Activated CD4-positive, alpha-beta T cell treated with anti-CD3 and anti-CD28 coated beads, Interleukin-2, amount 10 ng/mL, durations not matched to agents 24 days and 14 days (primary cell): ENCODE results near the gene PITPNM2. TPM values are rescaled to one million over a fixed set of nuclear protein-coding genes. Genes with fewer than 3 reads are reported as not detected.
"Not testable (repeated sequence)": the region's sequence is repeated elsewhere in the genome, so short reads cannot be mapped to it uniquely, and the experiment has no call there.

Experiments used
- DNase-seq: peaks from one replicate; pipeline ENCODE4 v3.0.0; 2022
- H3K27ac Mint-ChIP-seq: one replicate; pipeline ENCODE4 v1.8.0; 2022; ENCODE audit warnings: mild to moderate bottlenecking, mixed read lengths
- H3K27me3 Mint-ChIP-seq: one replicate; pipeline ENCODE4 v1.8.0; 2022; ENCODE audit warnings: mixed read lengths
- H3K36me3 Mint-ChIP-seq: one replicate; pipeline ENCODE4 v1.8.0; 2022; ENCODE audit warnings: low read depth, mild to moderate bottlenecking, mixed read lengths
- H3K4me1 Mint-ChIP-seq: one replicate; pipeline ENCODE4 v1.8.0; 2021; ENCODE audit warnings: mixed read lengths
- H3K4me3 Mint-ChIP-seq: one replicate; pipeline ENCODE4 v1.8.0; 2022; ENCODE audit warnings: mild to moderate bottlenecking, moderate library complexity, mixed read lengths
- H3K9me3 Mint-ChIP-seq: one replicate; pipeline ENCODE4 v1.8.0; 2021; ENCODE audit warnings: mixed read lengths
- intact Hi-C: fragments of 100-400 bp; cut with micrococcal nuclease; formaldehyde crosslinking; loops from one replicate; pipeline ENCODE4 v1.15.1; 2023
- total RNA-seq: library from RNA; stranded (reverse); gene quantifications from 2 replicates; pipeline ENCODE4 v1.2.3, GENCODE V29; 2022

The PITPNM2 gene
- total RNA-seq, 1 donor from 2014 or later = 19.0 TPM

GRCh38 chr12:123105211-123105826 lies 45.6 kb downstream of the PITPNM2 start:
- Mint-ChIP-seq H3K27me3 (no peaks in the 10 kb centered on the region), H3K36me3 (peaks cover 18% of the 10 kb centered on the region), H3K9me3 (no peaks in the 10 kb centered on the region), H3K27ac (peak overlapping the region; percentile 94), H3K4me3 (no peak overlapping the region), H3K4me1 (peaks cover 47% of the 10 kb centered on the region)
- DNase-seq = no peak
- intact Hi-C loops = no loop called here

GRCh38 chr12:123104809-123105208 lies 46.1 kb downstream of the PITPNM2 start:
- peak overlapping the region; percentile 94 for H3K27ac Mint-ChIP-seq
- H3K4me1 Mint-ChIP-seq = peaks cover 47% of the 10 kb centered on the region
- H3K4me3 Mint-ChIP-seq = no peak overlapping the region
- H3K9me3 Mint-ChIP-seq = no peaks in the 10 kb centered on the region
- no peak for DNase-seq
- H3K36me3 Mint-ChIP-seq = peaks cover 18% of the 10 kb centered on the region
- intact Hi-C loops = no loop called here
- H3K27me3 Mint-ChIP-seq = no peaks in the 10 kb centered on the region

GRCh38 chr12:123104094-123104493 lies 46.8 kb downstream of the PITPNM2 start:
- H3K9me3 Mint-ChIP-seq, H3K27ac Mint-ChIP-seq, H3K27me3 Mint-ChIP-seq, DNase-seq, H3K4me3 Mint-ChIP-seq, intact Hi-C loops: not testable (repeated sequence)
- Mint-ChIP-seq H3K4me1 (peaks cover 47% of the 10 kb centered on the region), H3K36me3 (peaks cover 18% of the 10 kb centered on the region)

GRCh38 chr12:123102781-123103503 lies 47.9 kb downstream of the PITPNM2 start:
- Mint-ChIP-seq H3K27me3 (no peaks in the 10 kb centered on the region), H3K9me3 (no peaks in the 10 kb centered on the region), H3K4me3 (no peak overlapping the region), H3K4me1 (peaks cover 44% of the 10 kb centered on the region), H3K27ac (peak overlapping the region; percentile 77), H3K36me3 (peaks cover 14% of the 10 kb centered on the region)
- no peak for DNase-seq
- intact Hi-C loops = no loop called here

GRCh38 chr12:123102366-123102765 lies 48.5 kb downstream of the PITPNM2 start:
- no peaks in the 10 kb centered on the region for H3K27me3 Mint-ChIP-seq
- peaks cover 12% of the 10 kb centered on the region for H3K36me3 Mint-ChIP-seq
- peaks cover 38% of the 10 kb centered on the region for H3K4me1 Mint-ChIP-seq
- intact Hi-C loops = no loop called here
- no peaks in the 10 kb centered on the region for H3K9me3 Mint-ChIP-seq
- H3K27ac Mint-ChIP-seq = peak overlapping the region; percentile 77
- DNase-seq = peak; percentile 72
- no peak overlapping the region for H3K4me3 Mint-ChIP-seq

- peaks cover 30% of the 10 kb centered on the region for H3K4me1 Mint-ChIP-seq
- DNase-seq = no peak
- H3K27ac Mint-ChIP-seq = no peak overlapping the region
- H3K36me3 Mint-ChIP-seq = peaks cover 8% of the 10 kb centered on the region
- intact Hi-C loops = no loop called here
- no peaks in the 10 kb centered on the region for H3K9me3 Mint-ChIP-seq
- H3K4me3 Mint-ChIP-seq = no peak overlapping the region
- H3K27me3 Mint-ChIP-seq = no peaks in the 10 kb centered on the region
Measured at GRCh38 chr12:123101526-123101925, 49.4 kb downstream of the PITPNM2 start.

Other genes starting within 250 kb of the PITPNM2 start
- gene ABCB9, start 184.6 kb downstream of the PITPNM2 start, total RNA-seq = 3.7 and 4.1 TPM in 2 replicates
- gene OGFOD2, start 175.8 kb downstream of the PITPNM2 start, total RNA-seq = 22.7 and 23.4 TPM in 2 replicates
- 150 and 160 TPM in 2 replicates for gene ARL6IP4, start 170.4 kb downstream of the PITPNM2 start, total RNA-seq
- gene MPHOSPH9, start 82.1 kb upstream of the PITPNM2 start, total RNA-seq = 87.1 and 90.3 TPM in 2 replicates
- gene MTRFR, start 82.3 kb upstream of the PITPNM2 start, total RNA-seq = 30.3 and 30.5 TPM in 2 replicates
- gene CDK2AP1, start 120.8 kb upstream of the PITPNM2 start, total RNA-seq = 78.0 and 80.5 TPM in 2 replicates
- gene SBNO1, start 213.8 kb upstream of the PITPNM2 start, total RNA-seq = 54.2 and 56.1 TPM in 2 replicates
- 63.7 and 67.3 TPM in 2 replicates for gene KMT5A, start 233.0 kb upstream of the PITPNM2 start, total RNA-seq